Calu3 (cell line): ENCODE results near the gene CABP1. TPM values are rescaled to one million over a fixed set of nuclear protein-coding genes. Genes with fewer than 3 reads are reported as not detected.

Experiments
- BruUV-seq: library from RNA; stranded (reverse); fragments of 400-500 nt; replicated peaks from 2 replicates; lab custom pipeline; 2021; lab: Mats Ljungman, UMichigan
- CTCF ChIA-PET: fragments of 300-600 bp; sonication (Branson Sonifier 250); formaldehyde crosslinking; loops from one replicate; lab custom pipeline; 2022; ENCODE audit warnings: antibody characterized with exemption; lab: Charles Lee
- DNase-seq: peaks from one replicate; pipeline ENCODE4 v3.0.0; 2022
- H3K27ac Mint-ChIP-seq: one replicate; pipeline ENCODE4 v1.8.0; 2022; ENCODE audit warnings: mixed read lengths; ENCODE audit not compliant: unreplicated experiment
- H3K27me3 Mint-ChIP-seq: one replicate; pipeline ENCODE4 v1.8.0; 2022; ENCODE audit warnings: mixed read lengths; ENCODE audit not compliant: unreplicated experiment
- H3K36me3 Mint-ChIP-seq: one replicate; pipeline ENCODE4 v1.8.0; 2022; ENCODE audit warnings: mild to moderate bottlenecking, moderate library complexity, mixed read lengths; ENCODE audit not compliant: insufficient read depth, unreplicated experiment
- H3K4me1 Mint-ChIP-seq: one replicate; pipeline ENCODE4 v1.8.0; 2022; ENCODE audit warnings: mild to moderate bottlenecking, low read depth, mixed read lengths; ENCODE audit not compliant: unreplicated experiment
- H3K4me3 Mint-ChIP-seq: one replicate; pipeline ENCODE4 v1.8.0; 2022; ENCODE audit warnings: mild to moderate bottlenecking, low read depth, moderate library complexity, mixed read lengths; ENCODE audit not compliant: unreplicated experiment
- H3K9me3 Mint-ChIP-seq: one replicate; pipeline ENCODE4 v1.8.0; 2022; ENCODE audit warnings: low read depth, mixed read lengths; ENCODE audit not compliant: unreplicated experiment
- intact Hi-C: fragments of 100-400 bp; cut with micrococcal nuclease; formaldehyde crosslinking; loops from one replicate; pipeline ENCODE4 v1.10.0; 2022; ENCODE audit not compliant: unreplicated experiment
- total RNA-seq: library from RNA; stranded (reverse); gene quantifications from 2 replicates; pipeline ENCODE4 v1.2.3, GENCODE V29; 2022
- TF ChIP-seq, protein P1 (sequence below): fragments of 200-600 bp; IDR thresholded peaks from one replicate; pipeline ENCODE4 v1.8.0; 2022; ENCODE audit warnings: antibody characterized with exemption; ENCODE audit not compliant: unreplicated experiment

The CABP1 gene
- total RNA-seq, 1 experiment from 2014 or later: 0.14 TPM

DNA sequence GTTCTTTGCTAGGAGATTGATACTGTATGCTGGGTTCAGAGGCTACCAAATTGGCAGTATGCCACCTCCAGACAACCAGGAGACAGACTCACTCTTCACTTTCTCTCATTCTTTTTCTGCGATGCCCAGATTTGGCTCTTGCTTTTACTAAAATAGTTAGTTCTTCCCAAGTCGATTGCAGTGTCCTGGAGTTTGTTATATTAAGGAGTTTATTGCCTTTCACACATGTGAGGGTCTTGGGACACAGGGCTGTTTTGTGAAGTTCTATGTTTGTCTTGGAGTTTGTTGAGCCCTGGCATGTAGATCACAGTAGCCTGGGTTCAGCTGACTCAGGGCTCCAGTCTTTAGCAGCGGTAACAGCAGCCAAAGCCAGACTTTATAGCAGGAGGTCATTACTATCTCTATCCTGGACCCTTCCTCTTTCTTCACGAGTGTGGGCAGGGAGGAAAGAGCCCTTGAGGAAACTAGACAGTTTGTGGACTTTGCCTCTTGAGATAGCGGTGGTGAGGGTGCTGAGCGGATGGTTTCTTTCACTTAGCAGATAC, 48.2 kb downstream of the CABP1 start:
- DNase-seq: peak; percentile 30
- intact Hi-C loops: loop anchor here (2.0 kb wide), 1 partner anchor 22 kb away; the partner anchor contains the start of gene UNC119B
- peak overlapping the region; percentile 91 for H3K4me3 Mint-ChIP-seq
- TF ChIP-seq, protein P1, sequence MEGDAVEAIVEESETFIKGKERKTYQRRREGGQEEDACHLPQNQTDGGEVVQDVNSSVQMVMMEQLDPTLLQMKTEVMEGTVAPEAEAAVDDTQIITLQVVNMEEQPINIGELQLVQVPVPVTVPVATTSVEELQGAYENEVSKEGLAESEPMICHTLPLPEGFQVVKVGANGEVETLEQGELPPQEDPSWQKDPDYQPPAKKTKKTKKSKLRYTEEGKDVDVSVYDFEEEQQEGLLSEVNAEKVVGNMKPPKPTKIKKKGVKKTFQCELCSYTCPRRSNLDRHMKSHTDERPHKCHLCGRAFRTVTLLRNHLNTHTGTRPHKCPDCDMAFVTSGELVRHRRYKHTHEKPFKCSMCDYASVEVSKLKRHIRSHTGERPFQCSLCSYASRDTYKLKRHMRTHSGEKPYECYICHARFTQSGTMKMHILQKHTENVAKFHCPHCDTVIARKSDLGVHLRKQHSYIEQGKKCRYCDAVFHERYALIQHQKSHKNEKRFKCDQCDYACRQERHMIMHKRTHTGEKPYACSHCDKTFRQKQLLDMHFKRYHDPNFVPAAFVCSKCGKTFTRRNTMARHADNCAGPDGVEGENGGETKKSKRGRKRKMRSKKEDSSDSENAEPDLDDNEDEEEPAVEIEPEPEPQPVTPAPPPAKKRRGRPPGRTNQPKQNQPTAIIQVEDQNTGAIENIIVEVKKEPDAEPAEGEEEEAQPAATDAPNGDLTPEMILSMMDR: no peak
- H3K27ac Mint-ChIP-seq: peak overlapping the region; percentile 63
- peaks cover 44% of the 10 kb centered on the region for H3K36me3 Mint-ChIP-seq
- CTCF ChIA-PET: interaction anchor here (1.1 kb wide), 1 partner anchor 39 kb away, joined by 3 read pairs; no protein-coding TSS in a partner anchor
- no TSS peak for BruUV-seq
- H3K4me1 Mint-ChIP-seq: peaks cover 43% of the 10 kb centered on the region
- H3K9me3 Mint-ChIP-seq: no peaks in the 10 kb centered on the region
- H3K27me3 Mint-ChIP-seq: no peaks in the 10 kb centered on the region

DNA sequence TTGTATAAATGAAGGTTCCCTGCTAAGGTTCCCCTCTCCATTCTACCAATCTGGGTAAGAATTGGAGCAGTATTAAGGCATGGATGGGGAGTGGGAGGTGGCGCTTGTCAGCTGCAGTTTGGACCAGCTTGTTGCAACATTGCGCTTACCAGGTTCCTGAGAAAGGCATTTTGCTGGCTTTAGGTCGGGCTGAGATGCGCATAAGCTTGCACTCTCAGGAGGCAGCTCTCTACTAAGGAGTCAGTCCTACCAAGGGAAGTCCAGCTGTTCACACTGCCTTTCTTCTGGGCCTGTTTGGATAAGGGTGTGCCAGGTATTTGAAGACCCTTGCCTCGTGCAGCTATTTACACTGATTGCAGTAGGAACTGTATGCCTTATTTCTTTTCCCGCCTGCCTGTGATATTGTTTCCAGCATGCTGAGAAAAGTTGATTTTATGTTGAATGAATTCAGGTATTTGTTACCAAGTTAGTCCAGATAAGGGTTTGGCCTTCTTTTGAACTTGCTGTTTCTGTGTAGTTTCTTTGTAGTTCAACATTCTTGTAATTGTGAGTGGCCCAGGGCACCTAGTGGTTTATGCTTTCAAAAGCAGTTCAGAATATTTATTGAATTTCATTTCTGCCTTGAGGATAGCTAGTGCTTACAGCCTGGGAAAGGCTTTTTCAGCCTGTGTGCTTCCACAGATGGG, 49.1 kb downstream of the CABP1 start:
- DNase-seq: no peak
- peaks cover 43% of the 10 kb centered on the region for H3K4me1 Mint-ChIP-seq
- intact Hi-C loops: loop anchor here (2.0 kb wide), 1 partner anchor 21 kb away; the partner anchor contains the start of gene UNC119B
- no peaks in the 10 kb centered on the region for H3K9me3 Mint-ChIP-seq
- TF ChIP-seq, protein P1: no peak
- H3K36me3 Mint-ChIP-seq: peaks cover 48% of the 10 kb centered on the region
- H3K27ac Mint-ChIP-seq: peak overlapping the region; percentile 63
- CTCF ChIA-PET: interaction anchor here (0.6 to 1.3 kb wide), 5 partner anchors 9 to 108 kb away, joined by 3 to 7 read pairs (median 3); partner anchors contain the start of gene POP5
- H3K4me3 Mint-ChIP-seq: peak overlapping the region; percentile 91
- BruUV-seq: no TSS peak
- H3K27me3 Mint-ChIP-seq: no peaks in the 10 kb centered on the region

DNA sequence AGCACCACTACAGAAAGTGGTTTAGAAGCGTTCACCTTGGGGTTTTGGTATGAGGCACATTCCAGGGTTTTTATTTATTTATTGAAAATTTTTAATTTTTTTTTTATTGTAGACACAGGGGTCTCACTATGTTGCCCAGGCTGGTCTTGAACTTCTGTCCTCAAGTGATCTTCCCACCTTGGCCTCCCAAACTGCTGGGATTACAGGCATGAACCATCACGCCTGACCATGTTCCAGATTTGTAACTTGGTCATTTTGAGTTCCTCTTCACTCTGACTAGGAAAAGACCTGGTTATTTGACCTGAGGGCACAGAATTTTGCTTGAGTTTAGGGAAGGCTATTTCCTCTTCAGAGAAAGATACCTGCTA, 49.6 kb downstream of the CABP1 start:
- no TSS peak for BruUV-seq
- CTCF ChIA-PET: interaction anchor here (0.6 to 1.3 kb wide), 3 partner anchors 8 to 109 kb away, joined by 3 to 4 read pairs (median 3); partner anchors contain the start of gene POP5
- no peak for DNase-seq
- Mint-ChIP-seq H3K4me3 (peak overlapping the region; percentile 91), H3K27me3 (no peaks in the 10 kb centered on the region), H3K4me1 (peaks cover 43% of the 10 kb centered on the region), H3K9me3 (no peaks in the 10 kb centered on the region), H3K27ac (no peak overlapping the region), H3K36me3 (peaks cover 53% of the 10 kb centered on the region)
- TF ChIP-seq, protein P1: no peak
- intact Hi-C loops: no loop called here

DNA sequence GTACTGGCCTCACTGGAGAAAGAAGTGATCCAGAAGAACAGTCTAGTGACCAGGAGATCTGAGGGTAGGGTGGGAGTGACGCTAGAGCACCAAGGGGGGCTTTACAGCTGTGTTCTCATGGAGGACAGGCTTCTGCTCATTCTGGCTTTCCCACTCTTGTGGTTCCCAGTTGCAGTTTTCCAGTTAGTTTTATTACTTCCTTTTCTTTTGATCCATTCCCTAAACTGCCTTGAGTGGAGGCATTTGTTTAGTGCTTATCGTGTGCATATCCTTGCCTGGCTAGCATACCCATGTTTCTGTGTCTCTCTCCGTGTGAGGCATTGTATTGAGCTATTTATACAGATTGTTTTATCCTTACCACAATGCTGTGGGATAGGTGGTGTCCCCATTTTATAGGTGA, 50.6 kb downstream of the CABP1 start:
- H3K27ac Mint-ChIP-seq: no peak overlapping the region
- CTCF ChIA-PET: no interaction called here
- H3K4me1 Mint-ChIP-seq: peaks cover 43% of the 10 kb centered on the region
- no peaks in the 10 kb centered on the region for H3K9me3 Mint-ChIP-seq
- H3K36me3 Mint-ChIP-seq: peaks cover 52% of the 10 kb centered on the region
- TF ChIP-seq, protein P1: no peak
- BruUV-seq: no TSS peak
- intact Hi-C loops: no loop called here
- H3K4me3 Mint-ChIP-seq: peak overlapping the region; percentile 20
- no peak for DNase-seq
- no peaks in the 10 kb centered on the region for H3K27me3 Mint-ChIP-seq
